CD4-positive, alpha-beta T cell treated with Interleukin-15 for 1 hour (primary cell): ENCODE results near the gene AKAP6.

ENCODE experiments used
- DNase-seq: peaks from one replicate; pipeline ENCODE4 v3.0.0-alpha.2; 2020

The AKAP6 gene

DNA sequence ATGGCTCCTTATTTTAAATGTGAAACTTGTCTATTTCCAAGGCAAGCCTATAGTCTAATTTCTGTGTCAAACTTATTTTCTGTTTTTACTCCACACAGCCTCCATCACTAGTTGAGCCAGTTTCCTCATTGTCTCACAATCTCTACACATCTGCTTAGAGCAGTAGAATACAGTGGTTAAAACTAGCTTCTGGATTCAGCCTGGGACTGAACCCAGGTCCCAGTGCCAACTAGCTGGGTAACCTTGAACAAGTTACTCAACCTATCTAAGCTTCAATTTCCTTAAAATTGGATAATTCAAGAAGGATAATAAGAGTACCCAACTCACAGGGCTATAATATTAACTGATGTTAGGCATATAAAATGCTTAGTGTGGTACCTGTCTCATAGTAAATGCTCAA lies 304.8 kb downstream of the AKAP6 start:
- no peak for DNase-seq

DNA sequence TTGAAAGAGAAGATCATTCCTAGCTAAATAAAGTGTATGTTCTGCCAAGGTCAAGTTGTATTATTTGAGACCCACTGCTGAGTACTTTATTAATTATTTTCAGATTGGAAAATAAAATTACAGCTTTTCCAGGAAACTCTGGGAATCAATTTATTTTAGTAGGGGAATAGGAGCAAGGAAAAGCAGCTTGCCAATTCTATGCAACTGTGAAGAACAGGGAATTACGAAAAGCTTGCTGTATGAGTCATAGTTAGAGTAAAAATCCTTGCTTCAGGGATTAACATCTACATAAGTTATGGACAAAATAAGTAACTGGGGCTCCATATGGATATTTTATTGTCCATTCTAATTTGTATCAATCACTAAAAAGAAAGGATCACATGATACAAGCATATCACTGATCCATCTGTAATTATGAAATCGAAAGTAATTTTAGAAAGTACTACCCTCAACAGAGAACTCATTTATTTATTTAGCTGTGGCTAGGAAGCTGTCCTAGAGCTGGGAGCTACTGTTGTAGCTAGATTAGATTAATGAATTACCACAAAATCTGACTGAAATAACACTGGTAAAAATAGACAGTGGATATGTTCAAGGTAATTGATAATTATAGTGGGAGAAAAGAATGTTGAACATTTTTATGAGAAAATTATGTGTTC lies 306.1 kb downstream of the AKAP6 start:
- no peak for DNase-seq

DNA sequence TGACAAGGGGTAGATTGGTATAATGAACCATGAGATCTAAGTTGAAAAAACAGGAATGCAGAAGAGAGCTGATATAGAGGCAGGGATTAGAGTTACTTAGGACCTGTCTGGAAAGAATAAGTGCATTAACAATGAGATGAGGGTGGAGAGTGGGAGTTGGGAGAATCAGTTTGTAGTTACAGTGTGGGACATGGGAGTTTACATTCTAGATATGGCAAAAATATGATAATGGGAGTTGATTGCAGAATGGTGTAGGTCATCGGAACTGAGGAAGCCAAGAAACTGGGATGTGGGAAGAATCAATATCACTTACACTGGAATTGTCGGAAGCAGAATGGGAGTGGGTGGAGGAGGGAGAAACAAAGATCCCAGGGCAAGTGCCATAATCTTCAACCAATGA lies 308.5 kb downstream of the AKAP6 start:
- DNase-seq, result no peak

DNA sequence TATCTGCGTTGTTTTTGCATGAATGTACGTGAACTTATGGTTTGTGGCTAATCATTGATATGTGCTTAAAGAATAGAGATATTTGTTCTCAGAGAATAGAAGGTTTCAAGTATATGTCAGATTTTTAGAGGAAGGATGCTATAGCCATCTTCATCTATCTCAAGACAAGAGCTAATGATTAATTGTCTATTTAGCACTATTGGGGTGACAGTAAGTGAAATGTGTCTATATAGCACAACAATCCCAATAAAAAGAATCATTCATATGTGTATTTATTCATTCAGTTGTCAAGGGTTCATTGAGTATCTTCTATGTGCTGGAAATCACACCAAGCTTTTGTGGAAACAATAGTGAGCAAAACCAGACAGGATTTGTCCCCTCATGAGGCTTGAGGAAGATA lies 310.1 kb downstream of the AKAP6 start:
- no peak for DNase-seq

DNA sequence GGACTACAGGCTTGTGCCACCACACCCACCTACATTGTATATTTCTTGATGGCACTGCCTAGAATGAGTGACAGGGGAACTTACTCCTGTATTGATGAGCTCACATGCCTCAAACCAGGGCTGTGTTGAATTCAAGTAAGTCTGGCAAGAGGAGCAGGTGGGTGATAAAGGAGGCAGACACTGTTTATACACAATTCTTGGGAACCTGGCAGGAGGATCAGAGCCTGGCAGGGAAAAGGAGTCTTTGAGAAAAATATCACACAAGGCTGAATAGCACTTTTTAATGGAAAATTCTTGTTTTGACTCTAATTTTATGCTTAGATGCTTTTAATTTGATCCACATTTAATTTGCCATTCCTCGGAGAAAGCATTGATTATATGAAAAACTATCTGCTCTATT lies 316.5 kb downstream of the AKAP6 start:
- no peak for DNase-seq

DNA sequence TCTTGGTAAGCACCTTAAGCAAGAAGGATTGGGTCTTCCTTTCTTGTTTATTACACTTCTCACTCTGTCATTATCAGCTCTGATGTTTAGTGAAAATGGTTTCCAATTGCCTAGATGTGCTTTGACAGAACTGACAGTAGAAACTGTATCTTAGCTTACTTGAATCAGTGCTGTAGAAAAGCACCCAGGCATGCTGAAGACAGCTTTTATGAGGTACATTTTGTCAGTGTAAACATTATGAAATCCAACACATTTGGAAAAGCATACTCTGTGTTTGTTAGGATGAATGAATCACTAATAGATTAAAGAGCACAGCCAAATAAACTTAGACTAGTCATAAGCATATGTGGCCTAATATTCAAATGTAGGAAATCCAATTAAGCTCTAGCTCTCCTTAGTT lies 319.3 kb downstream of the AKAP6 start:
- no peak for DNase-seq

DNA sequence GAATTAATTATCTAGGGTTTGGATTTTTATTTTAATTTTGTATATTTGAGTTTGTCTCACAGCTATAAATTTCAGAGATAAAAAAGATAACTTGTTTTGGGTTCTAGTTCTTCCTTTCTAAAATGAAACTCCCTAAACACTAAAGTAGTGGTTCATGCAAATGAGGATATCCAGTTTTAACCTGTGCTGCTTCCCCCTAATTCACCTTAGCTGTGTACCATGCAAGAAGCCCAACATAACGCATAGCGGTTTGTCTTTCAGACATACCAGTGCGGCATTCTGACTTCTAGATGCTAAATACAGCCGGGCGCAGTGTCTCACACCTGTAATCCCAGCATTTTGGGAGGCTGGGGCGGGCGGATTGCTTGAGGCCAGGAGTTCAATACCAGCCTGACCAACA lies 320.9 kb downstream of the AKAP6 start:
- no peak for DNase-seq

DNA sequence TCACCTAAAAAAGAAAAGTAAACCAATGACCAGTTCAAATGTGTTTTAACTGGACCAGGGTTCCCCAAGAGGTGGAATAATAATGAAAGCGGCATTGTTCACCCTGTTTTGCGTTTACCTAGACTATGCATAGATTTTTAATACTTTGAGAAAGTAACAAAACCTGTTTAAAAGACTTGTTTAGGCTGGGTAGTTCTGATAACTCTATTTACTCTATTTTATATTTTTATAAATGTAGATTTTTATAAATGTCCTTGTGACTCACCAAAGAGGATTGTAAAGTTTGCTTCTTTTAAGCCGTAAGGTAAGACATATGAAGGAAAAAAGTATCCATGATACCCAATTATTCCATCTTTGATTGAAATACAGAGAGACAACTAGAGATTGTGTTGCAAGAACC lies 321.6 kb downstream of the AKAP6 start:
- no peak for DNase-seq

DNA sequence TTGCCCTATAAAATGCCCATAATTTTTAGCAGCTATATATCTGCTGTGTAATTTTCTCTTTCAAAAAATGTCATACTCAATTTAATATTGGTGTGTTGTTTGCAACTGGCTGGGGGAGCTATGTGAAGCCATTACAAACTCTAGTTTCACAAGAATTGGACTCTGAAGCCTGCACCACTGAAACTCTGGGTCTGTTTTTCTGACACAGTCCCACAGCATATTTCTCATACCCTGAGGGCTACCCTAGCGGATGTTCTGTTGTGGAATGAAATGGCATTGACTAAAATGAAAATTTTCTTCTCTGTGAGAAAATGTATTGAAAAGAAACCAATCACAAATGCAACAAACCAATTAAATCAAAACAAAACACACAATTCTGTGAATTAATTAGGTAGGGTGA lies 325.0 kb downstream of the AKAP6 start:
- no peak for DNase-seq

DNA sequence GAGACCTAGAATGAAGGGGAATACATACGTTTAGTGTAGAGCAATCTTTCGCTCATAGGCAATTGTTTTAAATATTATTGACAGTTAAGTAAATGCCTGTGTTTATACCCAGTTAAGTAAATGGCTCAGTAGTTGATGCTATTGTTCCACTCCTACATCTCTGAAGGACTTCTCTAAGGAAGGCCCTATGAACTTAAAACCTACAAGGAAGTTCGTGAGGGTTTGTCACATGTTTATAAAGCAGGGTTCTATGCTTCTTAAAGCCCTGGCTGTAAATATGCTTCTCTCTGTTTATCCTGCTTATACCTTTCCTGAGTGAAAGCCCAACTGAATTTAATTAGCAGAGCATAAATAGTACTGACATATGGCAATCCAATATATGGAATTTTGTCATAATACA lies 327.5 kb downstream of the AKAP6 start:
- DNase-seq, result no peak

DNA sequence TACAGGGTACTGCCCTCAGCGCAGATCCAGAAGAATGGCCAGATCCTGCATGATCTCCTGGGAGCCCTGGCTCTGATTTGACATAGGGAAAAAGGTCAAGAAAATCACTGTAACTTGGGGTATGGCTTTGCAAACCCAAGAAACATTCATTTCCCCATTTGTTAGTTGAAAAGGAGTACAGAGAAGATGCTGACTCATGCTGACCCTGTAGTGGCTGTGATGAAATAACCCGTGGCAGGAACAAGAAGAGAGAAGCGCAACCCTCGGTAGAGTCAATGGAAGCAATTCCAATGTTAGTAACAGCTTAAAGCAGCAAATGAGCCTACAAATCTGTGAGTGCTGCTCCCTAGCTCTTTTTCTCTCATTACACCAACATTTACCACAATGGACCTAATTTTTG lies 328.0 kb downstream of the AKAP6 start:
- DNase-seq, result peak; percentile 47

DNA sequence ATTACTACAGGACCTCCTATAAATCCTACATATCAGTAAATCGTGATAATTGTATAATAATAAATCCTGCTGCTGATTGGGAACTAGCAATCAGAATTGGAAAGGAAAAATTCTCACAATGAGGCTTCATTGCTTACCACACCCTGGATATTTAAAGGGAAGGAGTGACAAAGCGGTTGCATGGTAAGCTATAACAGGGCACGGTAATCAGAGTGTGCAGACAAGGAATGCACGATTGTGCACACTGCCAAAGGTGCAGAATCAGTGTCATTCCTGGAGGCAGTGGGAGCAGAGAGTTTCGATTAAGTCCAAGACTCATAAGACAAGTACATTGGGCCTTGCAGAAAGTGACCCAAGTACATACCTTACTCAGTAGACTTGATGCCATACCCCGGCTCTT lies 332.1 kb downstream of the AKAP6 start:
- DNase-seq, result no peak

DNA sequence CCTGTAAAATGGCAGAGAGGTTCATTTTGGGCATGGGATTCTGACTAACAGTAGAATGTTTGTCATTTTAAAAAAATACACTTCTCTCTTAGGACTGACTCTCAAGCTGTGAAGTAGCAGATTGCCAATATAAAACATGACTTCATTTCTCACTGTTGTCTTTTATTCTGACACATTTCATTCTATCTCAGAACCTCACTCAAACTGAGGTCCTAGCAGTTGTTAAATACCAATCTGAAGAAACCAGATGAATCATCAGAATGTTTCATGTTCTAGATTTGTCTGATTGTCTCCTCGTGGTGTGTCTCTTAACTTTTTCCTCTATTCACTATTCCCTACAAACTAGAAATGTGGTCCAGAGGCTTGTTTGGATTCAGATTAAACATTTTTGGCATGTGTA lies 333.1 kb downstream of the AKAP6 start:
- DNase-seq, result no peak

DNA sequence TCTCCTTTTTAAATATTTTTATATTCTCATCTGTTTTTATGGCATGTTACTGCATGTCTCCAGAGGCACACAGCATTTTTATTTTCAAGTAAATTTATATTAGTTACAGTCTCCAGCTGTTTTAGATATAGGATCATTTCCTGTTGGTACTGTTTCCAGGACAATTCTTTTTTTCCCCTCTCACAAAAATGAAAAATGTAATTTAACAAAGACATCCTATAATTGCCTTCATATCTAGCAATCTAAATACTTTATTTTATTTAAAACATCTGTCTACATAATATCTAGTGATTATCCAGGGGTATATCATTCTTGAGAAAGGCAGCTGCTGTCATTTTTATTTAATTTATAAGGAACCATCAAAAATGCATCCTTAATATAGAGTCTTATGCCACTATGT lies 337.2 kb downstream of the AKAP6 start:
- no peak for DNase-seq

DNA sequence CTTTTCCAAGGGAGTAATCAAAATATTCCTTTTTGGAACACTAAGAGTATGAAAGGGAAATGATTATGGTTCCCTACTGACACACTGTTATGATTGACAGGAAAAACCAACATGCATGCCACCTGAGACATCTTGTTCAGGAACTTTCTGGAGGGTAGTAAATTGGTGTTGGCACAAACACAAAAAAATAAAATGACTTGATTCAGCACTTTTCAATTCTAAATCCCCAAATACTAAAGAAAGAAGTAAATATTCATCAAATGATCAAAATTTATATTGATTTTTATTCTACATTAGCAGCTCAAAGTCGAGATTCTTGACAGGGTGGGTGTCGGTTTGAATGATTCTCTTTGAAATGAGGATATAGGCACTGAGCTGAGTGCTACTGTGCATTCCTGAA lies 338.2 kb downstream of the AKAP6 start:
- no peak for DNase-seq

DNA sequence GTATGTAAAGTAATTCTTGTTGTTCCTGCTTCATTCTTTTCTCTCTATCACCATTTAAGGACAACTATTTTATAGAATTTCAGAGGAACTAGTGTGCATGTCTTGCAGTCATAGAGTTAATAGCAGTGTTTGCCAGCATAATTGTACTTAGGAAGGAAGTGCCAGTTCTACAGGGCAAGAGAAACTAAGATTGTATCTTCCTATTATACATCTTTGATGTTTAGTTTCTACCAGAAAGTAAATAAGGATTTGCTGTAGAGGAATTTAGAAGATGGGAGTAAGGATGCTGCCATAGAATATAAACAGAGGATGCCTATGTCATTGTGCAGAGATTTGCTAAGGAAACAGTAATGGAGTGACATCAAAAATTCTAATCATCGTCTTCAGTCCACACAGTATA lies 338.7 kb downstream of the AKAP6 start:
- no peak for DNase-seq

DNA sequence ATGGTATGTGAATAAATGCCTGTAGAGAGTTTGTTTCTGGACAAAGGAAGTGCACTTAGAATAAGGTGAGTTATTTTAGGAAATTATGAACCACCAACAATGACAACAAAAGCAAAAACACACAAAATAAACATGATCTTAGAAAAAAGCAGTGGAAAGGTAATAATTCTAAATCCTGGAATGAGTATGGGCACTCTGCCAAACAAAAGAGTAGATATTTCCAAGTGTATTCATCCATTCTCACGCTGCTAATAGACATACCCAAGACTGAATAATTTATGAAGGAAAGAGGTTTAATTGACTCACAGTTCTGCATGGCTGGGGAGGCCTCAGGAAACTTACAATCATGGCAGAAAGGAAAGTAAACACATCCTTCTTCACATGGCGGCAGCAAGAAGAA lies 340.3 kb downstream of the AKAP6 start:
- DNase-seq, result no peak

DNA sequence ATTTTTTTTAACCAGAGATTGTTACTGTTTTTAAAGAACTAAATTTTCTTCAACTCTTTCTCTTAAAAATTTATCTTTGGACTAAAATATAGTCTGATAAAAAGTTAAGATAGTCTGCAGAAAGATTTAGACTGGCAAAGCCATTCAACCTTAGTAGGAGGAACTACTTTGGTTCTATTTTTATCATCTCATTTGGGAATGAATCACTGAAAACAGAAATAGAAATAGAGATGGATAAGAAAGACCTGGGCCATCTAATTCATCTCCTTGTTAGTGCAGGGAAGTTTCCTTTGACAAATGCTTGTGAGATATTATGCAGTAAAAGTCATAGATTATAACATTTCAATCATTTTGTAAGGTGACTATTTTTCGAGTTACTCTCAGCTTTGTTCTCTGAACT lies 346.3 kb downstream of the AKAP6 start:
- no peak for DNase-seq

DNA sequence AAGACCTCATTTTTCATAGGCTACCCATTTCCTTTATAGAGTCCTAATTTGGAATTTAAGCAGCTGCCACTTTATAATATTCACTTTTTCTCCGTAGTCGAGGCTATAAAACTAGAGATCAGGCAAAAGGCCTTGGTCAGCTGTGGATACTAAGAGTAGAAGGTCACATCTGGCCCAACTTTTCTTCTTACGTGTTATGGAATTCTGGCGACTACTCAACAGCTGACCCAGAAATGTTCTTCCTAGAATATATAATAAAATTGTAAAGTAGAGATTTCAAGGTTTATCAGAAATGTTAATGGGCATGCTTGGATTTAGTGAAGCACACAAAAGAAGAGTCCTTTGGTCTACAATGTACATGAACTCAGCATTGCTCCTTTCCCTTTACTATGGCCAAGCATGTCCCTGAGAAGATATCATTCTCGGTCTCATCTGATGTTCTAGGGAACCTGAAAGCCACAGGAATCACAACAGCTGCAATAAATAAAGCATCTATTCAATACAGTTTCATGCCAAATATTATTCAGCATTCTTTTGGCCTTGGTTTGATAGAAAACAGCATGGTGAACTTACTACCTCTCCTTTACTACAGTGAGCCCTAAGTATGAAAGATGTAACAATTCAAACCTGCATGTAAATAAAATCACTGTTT lies 348.2 kb downstream of the AKAP6 start:
- no peak for DNase-seq

DNA sequence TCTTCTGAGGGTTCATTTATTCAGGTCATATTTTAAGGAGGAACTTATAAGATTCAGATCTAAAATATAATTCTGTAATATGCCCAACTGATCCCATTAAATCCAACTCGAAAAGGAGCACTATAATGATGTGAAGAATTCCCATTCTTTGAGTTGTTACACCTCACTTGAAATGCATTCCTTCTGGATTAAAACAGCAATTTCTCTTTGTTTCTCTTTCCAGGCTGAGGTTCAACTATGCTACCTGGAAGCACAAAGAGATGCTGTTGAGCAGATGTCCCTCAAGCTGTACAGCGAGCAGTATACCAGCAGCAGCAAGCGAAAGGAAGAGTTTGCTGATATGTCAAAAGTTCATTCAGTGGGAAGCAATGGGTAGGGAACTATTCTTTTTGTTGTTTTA lies 349.0 kb downstream of the AKAP6 start:
- DNase-seq, result no peak

DNA sequence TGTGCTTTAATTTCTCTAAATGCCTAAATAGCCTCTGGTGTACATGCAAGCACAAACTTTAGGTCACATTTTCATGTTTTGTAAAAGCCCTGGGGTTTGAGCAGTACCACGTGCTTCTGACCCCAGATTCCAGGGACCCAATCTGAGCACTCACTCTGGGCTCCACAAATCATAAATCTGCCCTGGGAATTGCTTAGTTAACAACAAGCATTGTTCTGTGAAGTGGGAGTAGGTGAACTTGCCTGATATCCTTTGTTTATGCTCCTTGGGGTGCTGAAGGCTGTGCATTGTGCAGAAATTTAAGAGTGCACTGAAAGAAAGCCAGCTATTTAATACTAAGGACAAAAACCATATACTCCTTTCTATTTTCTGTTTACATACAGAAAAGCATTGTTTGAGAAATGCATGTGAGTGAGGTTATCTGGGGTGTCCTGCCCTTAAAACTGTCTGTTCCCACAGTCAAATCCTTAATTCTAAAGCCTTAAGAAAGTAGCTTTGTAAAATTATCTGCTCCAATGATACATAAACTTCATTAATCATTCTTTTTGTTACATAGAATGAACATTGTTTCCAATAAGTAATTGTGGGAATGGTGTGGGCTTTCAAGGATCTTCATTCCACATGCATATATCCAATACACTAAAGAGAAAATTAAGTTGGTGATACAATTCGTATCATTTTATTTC lies 351.0 kb downstream of the AKAP6 start:
- DNase-seq, result no peak

DNA sequence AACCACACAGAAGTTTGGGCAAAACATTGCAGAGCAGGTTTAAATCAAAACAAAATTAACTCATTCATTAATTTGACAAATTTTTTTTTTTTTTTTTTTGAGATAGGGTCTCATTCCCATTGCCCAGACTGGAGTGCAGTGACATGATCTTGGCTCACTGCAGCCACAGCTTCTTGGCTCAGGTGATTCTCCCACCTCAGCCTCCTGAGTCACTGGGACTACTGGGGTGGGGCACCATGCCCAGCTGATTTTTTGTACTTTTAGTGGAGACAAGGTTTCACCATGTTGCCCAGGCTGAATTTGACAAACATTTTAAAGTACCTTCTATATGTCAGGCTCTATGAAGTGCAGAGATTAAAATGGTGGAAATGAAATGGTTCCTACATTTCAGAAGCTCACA lies 352.5 kb downstream of the AKAP6 start:
- no peak for DNase-seq

DNA sequence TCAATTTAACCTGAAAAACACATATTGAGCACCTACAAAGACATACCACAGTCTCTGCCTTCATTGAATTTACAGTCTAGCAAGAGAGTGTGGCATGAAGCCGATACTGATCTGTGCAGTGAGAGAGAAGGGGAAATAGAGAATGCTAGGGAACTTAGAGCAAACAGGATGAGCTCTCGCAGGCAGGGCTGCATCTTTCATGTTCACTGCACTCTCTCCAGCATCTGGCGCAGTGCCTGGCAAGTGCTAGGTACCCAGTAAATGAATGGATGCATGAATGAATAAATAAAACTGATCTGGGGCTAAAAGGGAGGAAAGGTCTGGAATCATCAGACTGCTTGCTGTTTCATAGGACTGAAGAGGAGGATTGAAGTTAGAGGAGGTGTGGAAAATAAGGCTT lies 353.1 kb downstream of the AKAP6 start:
- no peak for DNase-seq

DNA sequence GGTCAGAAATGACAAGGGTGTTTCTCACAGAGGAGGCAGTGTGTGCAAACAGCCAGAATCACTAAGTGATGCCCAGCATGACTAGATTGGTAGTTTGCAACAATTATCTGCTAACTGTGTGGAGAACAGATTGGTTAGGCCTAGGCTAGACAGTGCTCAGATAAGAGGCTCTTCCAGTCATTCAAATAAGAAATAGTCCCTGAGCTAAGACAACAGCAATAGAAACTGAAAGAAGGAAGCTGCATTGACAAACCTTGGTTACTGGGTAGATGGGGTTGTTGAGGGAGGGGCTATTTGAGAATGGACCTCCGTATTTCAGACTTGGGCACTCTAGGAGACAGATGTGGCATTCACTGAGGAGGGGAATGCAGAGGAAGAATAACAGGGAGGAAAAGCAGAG lies 354.6 kb downstream of the AKAP6 start:
- no peak for DNase-seq

DNA sequence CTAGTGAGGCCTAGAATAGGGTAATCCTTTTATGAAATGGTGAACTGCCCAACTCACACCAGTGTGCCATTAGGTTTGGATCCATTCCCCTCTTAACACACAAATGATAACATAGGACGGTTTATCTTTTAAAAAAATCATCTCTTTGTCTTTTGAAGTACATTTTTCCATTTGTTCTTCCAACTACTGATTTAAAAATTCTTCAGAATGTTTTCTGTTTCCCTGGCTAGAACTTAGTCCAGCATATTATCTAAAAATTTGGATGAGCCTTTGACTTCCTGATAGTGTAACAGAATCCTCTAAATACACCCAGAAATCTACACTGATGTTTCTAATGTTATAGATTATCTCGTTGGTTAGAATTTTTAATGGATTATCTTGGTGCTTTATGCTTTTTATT lies 359.8 kb downstream of the AKAP6 start:
- DNase-seq, result no peak
